ENCODE measurements around the gene NCCRP1.
"Not testable (repeated sequence)": the region's sequence is repeated elsewhere in the genome, so short reads cannot be mapped to it uniquely, and the experiment has no call there.

The NCCRP1 gene

DNA sequence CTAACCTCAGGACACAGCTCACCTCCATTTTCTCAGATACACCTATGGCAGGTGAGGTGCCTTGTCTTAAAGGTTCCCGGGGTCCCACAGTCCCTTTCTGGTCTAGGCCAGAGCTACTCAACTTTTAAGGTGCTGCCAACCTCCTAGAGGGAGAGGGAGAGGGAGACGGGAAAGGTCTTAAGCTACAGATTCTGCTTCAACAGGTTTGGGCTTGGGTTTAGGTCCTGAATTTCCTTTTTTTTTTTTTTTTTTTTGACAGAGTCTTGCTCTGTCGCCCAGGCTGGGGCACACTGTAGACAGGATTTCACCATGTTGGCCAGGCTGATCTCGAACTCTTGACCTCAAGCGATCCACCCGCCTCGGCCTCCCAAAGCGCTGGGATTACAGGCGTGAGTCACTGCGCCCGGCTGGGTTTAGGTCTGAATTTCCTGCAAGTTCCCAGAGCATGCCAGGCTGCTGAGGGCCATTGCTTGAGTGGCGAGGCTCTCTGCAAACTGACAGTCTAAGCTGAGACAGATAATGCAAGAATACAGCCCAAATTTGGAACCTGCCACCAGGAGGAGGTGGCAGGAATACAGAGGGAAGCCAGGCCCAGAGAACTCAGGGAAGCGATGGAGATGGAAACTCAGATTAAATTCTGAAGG, 15.1 kb downstream of the NCCRP1 start:
- DNase-seq: no peak

DNA sequence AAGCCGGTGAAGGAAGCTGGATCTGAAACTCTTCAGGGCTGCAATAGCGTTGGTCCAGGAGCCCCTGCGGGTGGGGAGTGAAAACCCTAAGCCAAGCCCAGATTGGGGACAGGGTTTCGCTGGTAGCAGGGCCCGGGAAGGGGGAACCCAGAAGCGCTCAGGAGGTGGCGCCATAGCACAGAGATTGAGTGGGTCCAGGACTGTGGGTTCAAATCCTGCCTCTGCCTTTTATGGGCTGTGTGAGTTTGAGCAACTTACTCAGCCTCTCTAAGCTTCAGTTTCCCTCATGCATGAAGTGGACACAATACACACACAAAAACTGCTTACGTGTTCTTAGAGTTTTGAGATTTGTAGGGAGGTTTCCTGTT, 15.6 kb downstream of the NCCRP1 start:
- DNase-seq: peak in 1 of 2 experiments; percentile 17

DNA sequence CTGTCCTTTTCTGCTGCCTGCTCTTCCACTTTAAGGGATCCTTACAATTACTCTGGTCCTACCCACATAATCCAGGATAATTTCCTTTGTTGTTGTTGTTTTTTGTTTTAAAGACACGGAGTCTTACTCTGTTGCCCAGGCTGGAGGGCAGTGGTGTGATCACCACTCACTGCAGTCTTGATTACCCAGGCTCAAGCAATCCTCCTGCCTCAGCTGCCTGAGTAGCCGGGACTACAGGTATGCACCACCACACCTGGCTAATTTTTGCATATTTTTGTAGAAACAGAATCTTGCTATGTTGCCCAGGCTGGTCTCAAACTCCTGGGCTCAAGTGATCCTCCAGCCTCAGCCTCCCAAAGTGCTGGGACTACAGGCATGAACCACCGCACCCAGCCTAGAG, 18.6 kb downstream of the NCCRP1 start:
- DNase-seq: not testable (repeated sequence)

DNA sequence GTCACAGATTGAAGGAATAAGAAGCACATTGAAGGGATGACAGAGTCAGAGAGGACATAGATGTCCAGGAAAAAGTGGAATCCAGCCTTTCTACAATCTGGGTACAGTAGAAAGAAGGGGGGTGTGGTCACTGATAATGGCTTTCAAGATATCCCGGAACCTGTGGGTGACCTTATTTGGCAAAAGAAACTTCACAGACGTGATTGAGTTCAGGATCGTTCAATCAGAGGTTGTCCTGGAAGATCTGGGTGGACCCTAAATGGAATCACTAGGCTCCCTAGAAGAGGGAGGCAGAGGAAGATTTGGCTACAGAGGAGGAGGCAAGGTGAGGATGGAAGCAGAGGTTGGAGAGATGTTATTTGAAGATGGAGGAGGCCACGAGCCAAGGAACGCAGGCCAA, 20.3 kb downstream of the NCCRP1 start:
- no peak for DNase-seq

DNA sequence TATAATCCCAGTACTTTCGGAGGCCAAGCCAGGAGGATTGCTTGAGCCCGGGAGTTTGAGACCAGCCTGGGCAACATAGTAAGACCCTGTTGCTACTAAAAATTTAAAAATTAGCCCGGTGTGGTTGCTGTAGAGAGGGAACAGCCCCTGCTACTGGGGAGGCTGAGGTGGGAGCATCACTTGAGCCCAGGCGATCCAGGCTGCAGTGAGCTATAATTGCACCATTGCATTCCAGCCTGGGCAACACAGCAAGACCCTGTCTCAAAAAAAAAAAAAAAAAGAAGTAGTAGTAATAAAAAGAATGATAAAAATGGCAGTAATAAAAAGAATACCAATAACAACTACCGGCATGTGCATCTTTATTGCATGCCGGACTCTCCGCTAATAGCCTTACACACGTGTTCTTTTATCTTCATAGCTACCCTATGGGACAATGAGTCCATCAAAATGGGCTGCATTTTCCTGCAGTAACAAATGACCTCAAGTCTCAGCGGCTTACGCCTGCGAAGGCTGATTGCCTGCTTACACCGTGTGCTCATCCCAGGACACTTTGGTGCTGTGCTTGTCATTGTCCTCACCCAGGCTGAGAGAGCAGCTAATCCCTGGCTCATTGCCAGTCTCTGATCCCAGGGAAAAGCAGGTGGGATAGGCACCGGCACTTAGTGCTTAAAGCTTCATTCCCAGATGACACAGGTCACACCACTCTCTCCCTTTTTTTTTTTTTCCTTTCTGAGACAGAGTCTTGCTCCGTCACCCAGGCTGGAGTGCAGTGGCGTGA, 21.7 kb downstream of the NCCRP1 start:
- no peak for DNase-seq

DNA sequence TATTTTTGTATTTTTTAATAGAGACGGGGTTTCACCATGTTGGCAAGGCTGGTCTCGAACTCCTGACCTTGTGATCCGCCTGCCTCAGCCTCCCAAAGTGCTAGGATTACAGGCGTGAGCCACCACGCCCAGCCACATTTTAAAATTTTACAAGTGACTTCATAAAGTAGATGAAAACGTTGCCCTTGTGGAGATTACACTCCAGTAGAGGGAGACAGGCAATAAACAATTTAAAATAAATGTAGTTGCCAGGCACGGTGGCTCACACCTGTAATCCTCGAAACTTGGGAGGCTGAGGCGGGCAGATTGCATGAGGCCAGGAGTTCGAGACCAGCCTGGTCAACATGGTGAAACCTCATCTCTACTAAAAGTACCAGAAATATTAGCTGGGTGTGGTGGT, 22.3 kb downstream of the NCCRP1 start:
- not testable (repeated sequence) for DNase-seq

DNA sequence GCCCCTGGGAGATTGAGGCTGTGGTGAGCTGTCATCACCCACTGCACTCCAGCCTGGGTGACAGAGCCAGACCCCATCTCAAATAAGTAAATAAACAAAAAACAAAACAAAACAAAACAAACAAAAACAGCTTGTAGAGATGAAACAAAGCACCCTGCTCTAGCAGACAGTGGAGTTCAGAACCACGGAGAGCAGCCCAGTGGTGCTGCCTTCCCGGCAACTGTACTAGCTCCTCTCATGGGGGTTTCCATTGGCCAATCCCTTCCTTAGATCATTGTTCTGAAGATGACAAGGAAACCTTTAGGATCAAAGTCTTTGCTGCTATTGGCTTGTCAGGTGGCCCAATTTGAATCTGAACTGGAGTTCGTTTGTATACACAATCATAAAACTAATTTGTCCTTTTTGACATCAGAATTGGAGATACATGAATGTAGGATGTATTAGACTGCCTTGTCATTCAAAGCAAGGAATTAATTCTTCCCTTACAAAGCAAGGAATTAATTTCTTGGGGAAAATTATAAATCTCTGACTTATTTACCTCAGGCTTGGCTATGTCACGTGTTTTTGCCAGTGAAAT, 27.0 kb downstream of the NCCRP1 start:
- no peak for DNase-seq

DNA sequence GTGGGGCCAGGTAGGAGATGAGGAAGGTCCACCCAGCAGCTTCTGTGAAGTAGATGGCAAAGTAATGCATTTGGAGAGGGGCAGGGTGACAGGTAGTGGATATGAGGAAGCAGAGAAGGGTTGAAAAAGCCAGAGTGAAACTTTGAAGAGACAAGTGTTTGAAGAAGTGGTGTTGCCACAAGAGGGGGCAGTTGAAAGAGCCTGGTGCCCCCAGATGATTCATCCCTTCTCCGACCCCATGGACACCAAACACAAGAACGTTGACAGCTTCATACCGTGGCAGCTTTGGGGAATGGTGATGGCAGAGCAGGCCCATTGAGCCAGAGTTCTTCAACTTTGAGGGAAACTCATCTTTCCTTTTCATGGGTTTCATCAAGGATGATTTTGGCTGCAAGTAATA, 28.1 kb downstream of the NCCRP1 start:
- no peak for DNase-seq

DNA sequence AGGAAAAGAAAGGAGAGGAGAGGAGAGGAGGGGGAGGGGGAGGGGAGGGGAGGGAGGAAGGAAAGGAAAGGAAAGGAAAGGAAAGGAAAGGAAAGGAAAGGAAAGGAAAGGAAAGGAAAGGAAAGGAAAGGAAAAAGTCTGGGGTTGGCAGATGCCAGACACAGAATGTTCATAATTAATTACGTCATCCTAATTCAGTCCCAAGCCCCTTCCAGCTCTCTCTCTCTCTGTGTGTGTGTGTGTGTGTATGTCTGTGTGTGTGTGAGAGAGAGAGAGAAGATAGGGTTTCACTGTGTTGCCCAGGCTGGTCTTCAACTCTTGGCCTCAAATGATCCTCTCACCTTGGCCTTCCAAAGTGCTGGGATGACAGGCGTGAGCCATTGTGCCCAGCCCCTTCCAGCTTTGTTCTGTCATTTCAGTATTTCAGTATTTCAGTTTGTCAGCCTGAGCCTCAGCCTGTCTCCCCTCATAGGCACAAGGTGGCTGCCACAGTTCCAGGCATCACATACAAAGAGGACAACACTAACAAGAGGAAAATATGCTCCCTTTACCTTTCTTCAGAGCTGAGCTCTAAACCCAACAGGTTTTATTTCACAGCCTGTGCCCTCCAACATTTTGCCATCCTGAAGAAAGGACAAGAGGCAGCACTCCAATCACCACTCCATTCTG, 33.5 kb downstream of the NCCRP1 start:
- DNase-seq: no peak

DNA sequence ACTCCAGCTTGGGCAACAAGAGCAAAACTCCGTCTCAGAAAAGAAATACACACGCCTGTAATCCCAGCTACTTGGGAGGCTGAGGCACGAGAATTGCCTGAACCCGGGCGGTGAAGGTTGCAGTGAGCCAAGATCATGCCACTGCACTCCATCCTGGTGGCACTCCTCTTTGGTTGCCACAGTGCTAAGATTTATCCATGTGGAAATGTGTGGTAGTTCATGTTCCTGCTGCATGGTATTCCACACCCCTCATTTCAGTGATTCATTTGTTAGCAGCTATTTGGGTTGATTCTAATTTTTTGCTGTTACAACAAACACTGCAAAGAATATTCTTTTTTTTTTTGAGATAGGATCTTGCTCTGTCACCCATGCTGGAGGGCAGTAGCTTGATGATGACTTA, 35.9 kb downstream of the NCCRP1 start:
- no peak for DNase-seq

DNA sequence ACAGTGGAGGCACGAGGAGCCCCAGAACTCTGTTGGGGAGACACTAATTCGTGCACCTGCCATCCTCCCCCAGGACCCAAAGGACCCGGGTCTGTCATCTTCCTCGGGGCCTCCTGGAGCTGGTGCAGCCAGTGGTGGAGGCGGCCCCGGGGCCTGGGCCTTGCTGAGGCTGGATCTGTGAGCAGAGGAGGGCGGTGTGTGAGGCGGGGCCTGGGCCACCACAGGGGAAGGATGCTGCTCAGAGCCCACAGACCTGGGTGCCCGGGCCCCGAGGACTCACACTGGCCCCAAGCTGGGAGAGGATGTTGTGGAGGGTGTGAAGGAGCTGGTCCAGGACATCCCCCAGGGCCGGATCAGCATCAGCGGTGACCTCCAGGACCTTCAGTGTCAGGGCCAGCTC, 39.8 kb downstream of the NCCRP1 start:
- no peak for DNase-seq

DNA sequence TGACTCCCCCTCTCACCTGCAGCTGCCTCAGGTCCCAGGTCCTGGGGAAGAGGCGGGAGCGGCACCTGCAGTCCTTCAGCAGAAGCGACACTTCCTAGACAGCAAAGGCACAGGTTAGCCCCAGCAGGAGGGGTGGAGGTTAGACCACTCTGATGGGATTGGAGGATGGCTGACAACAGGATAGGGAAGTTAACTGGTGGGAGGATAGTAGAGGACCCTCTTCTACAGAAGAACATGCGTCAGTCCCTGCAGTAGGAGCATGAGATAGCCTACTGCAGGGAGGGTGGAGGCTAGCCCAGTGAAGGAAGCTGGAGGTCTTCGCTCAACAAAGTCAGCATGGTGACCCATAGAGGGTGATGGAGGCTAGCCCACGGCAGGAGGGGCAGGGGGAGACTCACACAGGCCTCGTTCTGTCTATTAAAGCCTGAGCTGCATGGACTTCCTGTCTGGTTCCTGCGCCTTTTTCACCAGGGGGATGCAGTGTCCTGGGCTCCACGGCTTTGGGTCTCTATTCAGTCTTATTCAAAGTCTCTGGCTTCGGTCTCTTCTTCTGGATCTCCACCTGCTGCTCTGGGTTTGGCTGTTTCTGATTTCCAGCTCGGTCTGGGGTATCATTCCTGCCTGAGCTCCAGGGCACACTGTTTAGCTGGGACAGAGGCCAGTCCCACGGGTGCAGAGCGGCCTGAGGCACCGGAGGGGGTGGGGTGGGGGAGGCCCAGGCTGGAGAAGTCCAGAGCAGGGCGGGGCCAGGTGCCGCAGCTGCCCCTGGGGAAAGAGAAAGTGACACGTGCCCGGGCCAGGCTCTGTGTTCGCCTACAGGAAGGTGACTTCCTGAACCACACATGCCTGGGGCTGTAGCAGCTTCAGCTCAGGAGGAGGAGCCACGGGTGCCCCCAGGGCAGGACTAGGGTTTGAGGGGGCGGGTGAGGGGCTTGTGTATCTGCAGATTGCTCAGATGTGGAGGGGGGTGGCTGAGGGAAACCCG, 40.7 kb downstream of the NCCRP1 start:
- no peak for DNase-seq

DNA sequence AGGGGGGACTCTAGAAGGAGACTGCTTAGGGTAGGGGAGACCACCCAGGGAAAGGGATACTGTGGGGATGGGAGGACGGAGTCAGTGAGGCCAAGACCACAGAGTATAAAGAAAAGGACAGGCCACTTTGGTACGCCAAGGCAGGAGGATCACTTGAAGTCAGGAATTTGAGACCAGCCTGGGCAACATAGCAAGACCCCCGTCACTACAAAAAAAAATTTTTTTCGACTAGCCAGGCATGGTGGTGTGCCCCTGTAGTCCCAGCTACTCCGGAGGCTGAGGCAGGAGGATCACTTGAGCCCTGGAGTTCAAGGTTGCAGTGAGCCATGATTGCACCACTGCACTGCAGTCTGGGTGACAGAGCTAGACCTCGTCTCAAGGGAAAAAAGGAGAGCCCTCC, 41.4 kb downstream of the NCCRP1 start:
- no peak for DNase-seq

DNA sequence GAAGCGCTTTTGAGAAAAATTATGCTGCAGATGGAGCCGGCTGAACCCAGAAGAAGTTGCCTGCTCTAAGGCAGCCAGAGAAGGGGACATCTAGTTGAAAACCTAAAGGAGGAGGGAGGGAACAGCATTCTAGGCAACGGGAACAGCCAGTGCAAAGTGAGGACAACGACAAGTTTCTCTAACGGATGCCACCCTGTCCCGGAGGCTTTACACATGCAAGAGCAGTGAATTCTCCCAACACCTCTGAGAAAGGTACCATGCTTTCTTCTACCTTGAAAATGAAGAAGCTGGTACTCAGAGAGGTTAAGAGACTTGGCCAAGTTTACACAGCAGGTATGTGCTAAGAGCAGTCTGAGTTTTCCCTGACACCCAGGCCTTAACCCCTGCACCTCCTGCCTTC, 42.2 kb downstream of the NCCRP1 start:
- no peak for DNase-seq

DNA sequence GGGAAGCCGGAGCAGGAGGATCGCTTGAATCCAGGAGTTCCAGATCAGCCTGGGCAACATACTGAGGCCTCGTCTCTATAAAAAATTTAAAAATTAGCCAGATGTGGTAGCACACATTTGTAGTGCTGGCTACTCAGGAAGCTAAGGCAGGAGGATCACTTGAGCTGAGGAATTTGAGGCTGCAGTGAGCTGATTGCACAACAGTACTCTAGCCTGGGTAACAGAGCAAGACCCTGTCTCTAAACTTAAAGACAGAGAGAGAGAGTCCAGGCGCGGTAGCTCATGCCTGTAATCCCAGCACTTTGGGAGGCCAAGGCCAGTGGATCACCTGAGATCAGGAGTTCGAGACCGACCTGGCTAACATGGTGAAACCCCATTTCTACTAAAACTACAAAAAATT, 43.7 kb downstream of the NCCRP1 start:
- DNase-seq: no peak

DNA sequence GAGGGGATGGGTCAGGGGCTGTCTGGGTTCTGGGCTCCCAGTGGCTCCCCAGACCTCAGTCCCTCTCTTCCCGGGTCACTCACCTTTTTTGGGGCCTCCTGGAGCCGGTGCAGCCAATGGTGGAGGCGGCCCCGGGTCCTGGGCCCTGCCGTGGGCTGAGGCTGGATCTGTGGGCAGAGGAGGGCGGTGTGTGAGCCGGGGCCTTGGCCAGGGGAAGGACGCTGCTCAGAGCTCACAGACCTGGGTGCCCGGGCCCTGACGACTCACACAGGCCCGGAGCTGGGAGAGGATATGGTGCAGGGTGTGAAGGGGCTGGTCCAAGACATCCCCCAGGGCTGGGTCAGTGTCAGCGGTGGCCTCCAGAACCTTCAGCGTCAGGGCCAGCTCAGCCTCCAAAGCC, 47.0 kb downstream of the NCCRP1 start:
- DNase-seq: not testable (repeated sequence)

DNA sequence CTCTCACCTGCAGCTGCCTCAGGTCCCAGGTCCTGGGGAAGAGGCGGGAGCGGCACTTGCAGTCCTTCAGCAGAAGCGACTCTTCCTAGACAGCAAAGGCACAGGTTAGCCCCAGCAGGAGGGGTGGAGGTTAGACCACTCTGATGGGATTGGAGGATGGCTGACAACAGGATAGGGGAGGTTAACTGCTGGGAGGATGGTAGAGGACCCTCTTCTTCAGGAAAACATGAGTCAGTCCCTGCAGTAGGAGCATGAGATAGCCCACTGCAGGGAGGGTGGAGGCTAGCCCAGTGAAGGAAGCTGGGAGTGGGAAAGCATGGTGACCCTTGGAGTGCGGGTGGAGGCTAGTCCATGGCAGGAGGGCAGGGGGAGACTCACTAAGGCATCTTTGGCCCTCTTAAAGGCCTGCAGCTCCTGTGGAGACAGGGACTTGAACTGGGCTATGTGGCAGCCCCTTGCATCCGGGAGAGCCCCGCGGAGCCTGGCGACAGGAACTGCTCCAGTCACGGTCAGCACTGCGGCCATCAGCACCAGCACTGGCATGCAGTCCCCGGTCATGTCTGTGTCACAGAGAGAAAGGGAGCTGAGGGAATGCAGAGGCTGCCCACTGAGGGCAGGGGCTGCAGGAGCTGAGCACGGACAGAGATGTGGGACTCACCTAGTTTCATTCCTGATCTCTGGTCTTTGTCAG, 47.8 kb downstream of the NCCRP1 start, which contains the start of gene IFNL3:
Gene IFNL3, minus strand, starts transcription at position 597 of the 691 bp plus-strand sequence. Its CDS starts 39 bp downstream, at position 558.
- DNase-seq: not testable (repeated sequence)

DNA sequence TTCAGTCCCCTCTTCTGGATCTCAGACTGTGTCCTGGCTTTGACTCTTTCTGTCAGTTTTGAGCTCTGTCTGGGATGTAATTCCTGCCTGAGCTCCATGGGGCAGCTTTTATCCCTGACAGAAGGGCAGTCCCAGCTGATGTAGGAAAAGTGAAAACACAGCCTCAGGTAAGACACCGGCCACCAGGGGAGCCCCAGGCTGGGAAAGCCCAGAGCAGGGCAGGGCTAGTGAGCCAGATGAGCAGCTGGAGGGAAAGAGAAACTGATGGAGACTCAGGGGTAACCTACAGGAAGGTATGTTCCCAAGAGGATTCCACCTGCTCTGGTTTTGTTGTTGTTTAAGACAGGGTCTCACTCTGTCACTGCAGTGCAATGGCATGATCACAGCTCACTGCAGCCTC, 48.4 kb downstream of the NCCRP1 start:
- DNase-seq: not testable (repeated sequence)

DNA sequence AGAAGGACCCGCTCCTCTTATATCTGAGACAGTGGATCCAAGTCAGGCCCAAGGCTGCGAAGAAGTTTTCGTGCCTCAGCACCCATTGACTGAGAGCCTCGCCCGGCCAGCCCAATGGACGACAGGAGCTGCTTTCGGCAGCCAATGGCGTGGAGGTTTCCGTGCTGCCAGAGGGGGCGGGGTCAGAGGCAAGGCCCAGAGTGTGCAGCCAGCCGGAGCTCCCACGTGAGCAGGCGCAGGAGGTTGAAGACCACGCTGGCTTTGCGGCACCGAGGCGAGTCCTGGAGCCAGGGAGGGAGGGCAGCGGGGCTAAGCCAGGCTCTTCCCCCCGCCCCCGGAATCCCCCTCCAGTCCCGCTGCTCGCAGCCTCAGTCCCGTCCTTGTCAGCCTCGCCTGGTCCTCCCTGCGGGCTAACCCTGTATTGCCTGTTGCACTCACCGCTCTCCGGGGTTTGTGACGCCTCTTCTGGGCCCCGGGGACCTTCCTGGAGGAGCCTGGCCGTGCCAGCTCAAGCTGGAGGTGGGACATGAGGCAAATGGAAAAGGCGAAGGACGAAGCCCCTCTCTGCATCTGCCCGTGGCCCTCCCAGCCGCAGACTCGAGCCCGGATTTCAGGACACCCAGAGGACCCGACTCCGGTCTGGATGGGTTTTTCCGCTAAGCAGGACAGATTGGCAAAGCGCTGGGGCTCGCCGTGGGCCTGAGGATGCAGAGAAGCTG, 50.3 kb downstream of the NCCRP1 start:
- DNase-seq: peak in 1 of 2 experiments; percentile 47

DNA sequence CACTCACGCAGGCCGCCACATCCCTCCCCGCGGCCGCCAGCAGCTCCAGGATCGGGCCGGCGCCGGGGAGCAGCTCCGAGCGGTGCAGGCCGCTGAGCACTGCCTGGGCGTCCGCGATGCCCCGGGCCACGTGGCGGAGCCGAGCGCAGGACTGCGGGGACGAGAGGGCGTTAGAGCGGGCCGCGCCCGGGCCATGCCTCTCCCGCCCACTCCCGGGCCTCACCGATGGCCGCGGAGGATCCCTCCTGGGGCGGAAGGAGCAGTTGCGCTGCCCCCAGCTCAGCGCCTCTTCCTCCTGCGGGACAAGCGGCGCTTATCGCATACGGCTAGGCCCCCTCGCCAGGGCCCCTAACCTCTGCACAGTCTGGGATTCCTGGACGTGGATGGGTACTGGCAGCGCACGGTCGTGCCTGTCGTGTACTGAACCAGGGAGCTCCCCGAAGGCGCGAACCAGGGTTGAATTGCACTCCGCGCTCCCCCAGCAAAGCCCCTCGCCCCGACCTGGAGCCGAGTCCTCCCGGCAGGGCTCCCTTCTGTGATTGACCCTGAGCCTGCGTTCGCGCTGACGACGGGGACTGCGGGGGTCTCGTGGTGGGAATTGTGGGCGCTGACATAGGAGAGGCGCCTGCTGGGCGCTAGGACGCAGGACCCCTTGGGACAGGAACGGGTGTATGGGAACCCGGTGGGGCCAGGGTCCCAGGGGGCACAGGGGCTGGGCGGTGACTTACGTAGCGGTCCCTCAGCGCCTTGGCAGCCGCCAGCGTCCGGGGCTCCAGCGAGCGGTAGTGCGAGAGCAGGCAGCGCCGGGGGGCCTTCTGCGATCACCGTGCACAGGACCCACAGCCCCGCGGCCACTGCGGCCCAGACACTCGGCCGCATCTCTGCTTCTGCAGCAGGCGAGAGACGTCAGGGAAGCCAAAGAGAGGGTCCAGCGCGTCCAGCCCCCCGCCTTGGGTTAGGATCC, 51.2 kb downstream of the NCCRP1 start:
- no peak for DNase-seq
